ENCODE measurements around the gene EMD.
"Not testable (repeated sequence)": the region's sequence is repeated elsewhere in the genome, so short reads cannot be mapped to it uniquely, and the experiment has no call there.

EMD gene

DNA sequence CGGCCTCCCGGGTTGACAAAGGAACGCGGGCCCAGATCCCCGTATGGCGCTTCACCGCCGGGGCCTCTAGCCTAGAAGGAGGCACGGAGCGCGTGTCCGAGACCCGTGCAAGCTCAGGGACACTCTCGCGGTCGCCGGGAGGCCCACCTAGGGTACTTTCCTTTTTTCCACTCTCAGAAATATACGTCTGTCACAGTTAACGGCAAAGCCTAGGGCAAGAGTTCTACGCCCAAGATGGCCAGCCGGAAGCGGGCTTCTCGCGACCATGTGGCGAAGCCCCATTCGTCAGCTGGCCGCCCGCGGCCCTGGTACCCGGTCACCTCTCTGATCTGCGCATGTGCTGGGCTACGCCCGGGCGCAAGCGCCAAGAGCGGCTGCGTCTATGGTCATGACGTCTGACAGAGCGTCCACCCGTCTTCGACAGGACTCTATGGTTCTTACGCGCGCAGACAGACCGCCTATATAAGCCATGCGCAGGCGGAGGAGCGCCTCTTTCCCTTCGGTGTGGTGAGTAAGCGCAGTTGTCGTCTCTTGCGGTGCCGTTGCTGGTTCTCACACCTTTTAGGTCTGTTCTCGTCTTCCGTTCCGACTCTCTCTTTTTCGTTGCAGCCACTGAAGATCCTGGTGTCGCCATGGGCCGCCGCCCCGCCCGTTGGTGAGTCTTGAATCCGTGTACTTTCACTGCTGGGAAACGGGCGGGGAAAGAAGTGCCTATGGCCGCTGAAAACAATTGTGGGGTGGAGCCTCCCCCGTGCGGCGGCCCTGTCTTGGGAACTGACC is 19.0 kb downstream of the EMD start, which contains the start of gene RPL10:
TSS of gene RPL10 (plus strand) at position 490 of the 780 bp plus-strand sequence. CDS start at position 633, 143 bp downstream.
- FAIRE-seq, result peak; percentile 37

GRCh38 chrX:154398668-154399526 is 19.8 kb downstream of the EMD start:
- FAIRE-seq, result no peak

DNA sequence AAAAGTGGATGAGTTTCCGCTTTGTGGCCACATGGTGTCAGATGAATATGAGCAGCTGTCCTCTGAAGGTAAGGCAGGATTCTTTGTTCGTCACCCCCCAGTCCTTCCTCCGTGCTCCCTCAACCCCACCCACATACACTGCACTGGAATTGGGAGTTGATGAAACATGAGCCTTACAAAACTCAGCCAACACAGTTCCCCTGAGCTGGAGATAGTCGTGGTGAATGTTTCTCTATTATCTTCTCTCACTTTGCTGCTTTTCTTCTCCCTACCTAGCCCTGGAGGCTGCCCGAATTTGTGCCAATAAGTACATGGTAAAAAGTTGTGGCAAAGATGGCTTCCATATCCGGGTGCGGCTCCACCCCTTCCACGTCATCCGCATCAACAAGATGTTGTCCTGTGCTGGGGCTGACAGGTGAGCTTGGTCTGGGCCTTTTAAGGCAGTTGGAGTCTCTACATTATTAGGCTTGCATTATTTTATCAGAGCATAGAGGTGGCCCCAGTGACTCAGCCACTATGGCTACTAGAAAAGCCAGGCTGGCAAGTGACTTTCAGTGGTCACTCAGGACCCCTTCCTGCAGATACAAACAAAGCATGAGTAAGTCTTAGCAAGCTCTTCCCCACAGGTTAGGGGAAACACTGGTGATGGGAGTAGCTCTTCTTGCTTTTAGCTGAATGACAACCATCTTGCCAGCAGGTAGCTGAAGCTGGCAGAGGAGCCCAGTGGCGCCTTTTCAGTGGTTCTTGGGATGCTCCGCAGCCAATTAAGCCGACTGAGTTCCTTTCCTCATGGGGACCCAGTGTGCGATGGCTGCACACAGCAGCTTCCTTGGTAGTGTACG is 20.7 kb downstream of the EMD start:
- FAIRE-seq, result no peak

GRCh38 chrX:154400369-154400817 is 21.3 kb downstream of the EMD start:
- not testable (repeated sequence) for FAIRE-seq

- FAIRE-seq, result no peak
Observed at GRCh38 chrX:154401045-154401799, 22.1 kb downstream of the EMD start.

DNA sequence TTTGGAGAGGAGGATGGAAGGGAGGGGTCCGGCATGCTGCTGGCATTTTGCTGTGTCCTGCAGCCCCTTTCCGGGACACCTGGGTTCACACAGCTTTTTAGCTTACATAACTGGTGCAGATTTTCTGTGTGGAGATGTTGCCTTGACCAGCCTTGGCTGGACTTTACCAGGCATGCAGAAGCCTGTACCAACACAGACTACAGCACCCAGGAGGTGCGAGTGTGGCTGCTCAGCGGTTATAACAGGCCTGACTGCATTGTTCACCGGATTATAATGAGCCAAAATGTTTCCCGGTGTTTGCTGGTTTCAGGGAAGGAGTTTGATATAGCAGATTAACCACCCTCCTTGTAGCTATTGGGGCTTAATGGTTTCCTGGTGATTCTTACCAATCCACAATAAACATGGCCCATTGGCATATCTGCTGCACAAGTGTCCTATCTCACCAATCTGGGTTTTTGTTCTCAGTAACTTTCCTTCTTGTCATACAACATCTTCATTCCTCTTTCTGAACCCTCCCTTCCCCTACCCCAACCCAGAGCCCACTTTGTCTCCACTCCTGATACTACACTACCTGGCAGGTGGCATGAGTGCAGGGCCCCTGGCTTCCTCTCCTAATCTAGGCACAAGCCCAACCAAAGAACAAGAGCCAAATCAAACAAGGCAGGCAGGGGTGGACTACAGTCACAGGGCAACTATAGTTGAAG is 23.0 kb downstream of the EMD start:
- FAIRE-seq, result no peak

DNA sequence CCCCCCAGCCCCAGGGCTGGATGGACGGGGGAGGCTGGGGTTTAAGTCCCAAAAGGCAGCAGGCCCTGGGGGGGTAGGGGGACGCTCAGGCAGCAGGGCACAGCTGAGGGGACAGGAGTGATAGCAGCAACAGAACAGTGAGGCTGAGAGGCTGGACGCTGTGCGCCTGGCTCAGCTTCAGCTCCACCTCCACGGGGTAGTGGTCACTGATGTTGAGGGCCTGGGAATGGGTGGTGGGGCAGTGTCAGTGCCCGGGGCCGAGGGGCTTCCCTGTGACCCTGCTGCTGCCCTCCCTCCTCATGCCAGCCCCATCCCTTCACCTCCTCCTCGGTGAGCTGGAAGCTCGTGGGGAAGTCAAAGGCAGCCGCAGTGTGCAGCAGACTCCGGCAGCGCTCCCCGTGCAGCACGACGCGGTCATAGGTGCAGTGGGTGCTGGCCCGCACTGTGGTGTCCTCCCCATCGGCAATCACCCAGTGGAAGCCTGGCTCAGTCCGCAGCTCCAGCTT is 23.6 kb downstream of the EMD start:
- no peak for FAIRE-seq

GRCh38 chrX:154403192-154403591 is 24.1 kb downstream of the EMD start:
- FAIRE-seq, result no peak

DNA sequence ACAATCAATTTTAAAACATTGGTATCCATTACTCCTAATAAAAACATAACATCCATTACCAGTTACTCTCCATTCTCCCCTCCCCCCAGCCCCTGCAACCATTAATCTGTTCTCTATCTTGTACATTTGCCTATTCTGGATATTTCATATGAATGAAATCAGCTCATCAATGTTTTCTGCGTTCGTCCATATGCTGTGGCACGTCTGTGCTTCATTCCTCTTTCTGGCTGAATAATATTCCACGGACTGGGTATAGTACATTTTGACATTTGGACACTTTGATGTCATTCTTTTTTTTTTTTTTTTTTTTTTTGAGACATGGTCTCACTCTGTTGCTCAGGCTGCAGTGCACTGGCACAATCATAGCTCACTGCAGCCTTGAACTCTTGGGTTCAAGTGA is 24.8 kb downstream of the EMD start:
- no peak for FAIRE-seq

GRCh38 chrX:154404625-154405192 is 25.6 kb downstream of the EMD start:
- FAIRE-seq, result no peak

DNA sequence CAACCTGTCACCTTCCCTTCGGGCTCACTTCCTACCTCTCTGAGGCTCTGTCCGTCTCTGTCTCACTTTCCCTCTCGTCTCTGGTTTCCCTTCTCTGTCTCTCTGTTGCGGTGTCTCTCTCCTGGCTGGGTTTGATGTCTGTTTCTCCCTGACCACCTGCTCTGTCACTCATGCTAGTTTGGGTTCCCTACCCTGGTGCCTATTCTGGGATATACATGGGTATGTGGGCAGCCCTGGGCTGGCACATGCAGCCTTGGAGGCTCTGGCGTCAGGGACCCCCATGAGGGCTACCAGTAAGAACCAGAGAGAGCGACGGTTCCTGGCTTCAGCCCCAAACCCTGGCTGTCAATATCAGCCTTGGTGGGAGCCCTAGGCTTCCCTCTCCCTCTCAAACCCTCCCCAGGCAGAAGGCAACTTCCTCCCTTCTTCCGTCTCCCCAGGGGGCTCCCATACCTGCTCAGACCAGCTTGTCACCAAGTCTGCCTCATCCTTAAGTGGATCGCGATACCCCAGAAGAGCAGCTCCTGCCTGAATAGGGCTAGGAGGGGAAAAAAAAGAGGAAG is 29.6 kb downstream of the EMD start:
- FAIRE-seq, result no peak

GRCh38 chrX:154409222-154409871 is 30.3 kb downstream of the EMD start, which contains the start of gene DNASE1L1:
Gene DNASE1L1 (minus strand): TSS chrX:154409254. CDS start chrX:154405568, 3,686 bp downstream.
- no peak for FAIRE-seq

DNA sequence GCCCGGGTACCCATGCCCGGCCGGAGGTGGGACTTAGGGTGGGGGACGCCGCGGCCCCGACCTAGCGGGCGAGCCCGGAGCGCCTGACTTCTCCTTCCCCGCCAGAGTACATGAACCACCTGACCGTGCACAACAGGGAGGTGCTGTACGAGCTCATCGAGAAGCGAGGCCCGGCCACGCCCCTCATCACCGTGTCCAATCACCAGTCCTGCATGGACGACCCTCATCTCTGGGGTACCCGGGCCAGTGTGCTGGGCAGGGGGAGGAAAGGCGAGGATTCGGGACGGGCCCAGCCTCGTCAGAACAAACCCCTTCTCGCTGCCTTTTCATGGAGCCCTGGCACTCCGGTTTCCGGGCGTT is 32.9 kb downstream of the EMD start:
- no peak for FAIRE-seq

DNA sequence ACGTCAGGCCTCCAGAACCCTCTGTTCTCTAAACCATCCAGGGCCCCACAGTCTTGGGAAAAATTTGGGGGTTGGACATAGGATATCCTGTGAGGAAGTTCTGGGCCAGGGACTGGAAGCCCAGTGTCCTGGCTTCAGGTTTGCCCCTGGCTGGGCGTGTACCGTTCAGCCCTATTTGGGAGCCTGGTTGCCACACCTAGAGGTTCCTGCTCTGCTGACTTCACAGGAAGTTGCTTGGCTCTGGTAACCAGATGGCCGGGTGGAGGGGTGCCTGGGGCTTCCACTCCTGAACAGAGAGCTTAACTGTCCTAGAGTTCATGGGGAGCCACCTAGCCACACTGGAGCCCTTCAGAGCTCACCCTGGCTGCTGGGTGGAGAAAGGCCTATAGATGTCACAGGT is 33.4 kb downstream of the EMD start:
- FAIRE-seq, result no peak

- no peak for FAIRE-seq
Observed at GRCh38 chrX:154413142-154413541, 34.0 kb downstream of the EMD start.

DNA sequence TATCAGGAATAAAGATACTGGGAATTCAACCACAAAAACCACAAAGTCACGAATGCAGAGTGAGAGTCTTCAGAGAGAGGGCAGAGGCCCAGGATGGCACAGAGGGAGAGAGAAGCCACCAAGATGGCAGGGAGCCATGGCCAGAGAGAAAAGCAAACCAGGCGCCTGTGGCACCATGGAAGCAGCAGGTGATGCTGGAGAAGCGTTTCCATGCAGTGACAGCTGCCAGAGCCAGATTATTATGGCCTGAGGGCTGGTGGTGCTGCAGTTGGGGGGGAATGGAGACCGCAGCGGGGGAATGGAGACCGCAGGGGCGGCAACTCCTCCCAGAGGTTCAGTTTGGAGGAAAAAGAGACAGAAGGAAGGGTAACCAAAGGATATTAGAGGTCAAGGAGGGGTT is 38.1 kb downstream of the EMD start:
- no peak for FAIRE-seq

- FAIRE-seq, result no peak
Observed at GRCh38 chrX:154419189-154419588, 40.1 kb downstream of the EMD start.

- FAIRE-seq, result no peak
Observed at GRCh38 chrX:154419688-154420401, 40.8 kb downstream of the EMD start.

DNA sequence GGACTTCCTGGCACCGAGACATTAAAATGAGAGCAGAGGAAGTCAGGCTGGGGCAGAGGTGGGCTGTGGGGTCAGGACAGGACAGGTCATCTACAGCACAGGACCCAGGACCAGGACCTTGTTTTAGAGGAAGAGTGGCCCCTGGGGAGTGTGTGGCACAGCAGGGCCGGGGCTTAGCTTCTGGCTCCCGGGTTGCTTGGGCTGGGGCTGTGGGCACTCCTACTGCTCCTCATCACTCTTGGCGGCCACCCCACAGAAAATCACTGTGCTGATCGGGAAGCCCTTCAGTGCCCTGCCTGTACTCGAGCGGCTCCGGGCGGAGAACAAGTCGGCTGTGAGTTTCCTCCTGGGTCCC is 41.3 kb downstream of the EMD start:
- no peak for FAIRE-seq

Measured in TTC549 (cell line).